Subcutaneous adipose tissue (tissue), 4 donors: ENCODE data around the gene NKAIN4. TPM values are rescaled to one million over a fixed set of nuclear protein-coding genes. Genes with fewer than 3 reads are reported as not detected.

Experiments
- CTCF ChIP-seq: fragments of 450-650 bp; IDR thresholded peaks from one replicate; pipeline ENCODE4 v1.5.1; 2016; ENCODE audit warnings: low read depth, mild to moderate bottlenecking, control low read depth, antibody characterized with exemption, moderate library complexity
- total RNA-seq, 4 donors: library from RNA; depleted of rRNA; stranded (reverse); fragments of >200 nt; gene quantifications; one replicate each; pipeline ENCODE4 v1.1.0, GENCODE V29; 2016

Gene NKAIN4
- total RNA-seq, 4 donors from 2014 or later, result not detected

- TF ChIP-seq CTCF, result no peak
Observed at GRCh38 chr20:63292292-63292701, 38.0 kb upstream of the NKAIN4 start.

GRCh38 chr20:63291811-63292210 lies 37.5 kb upstream of the NKAIN4 start:
- no peak for TF ChIP-seq CTCF

GRCh38 chr20:63290677-63291472 lies 36.6 kb upstream of the NKAIN4 start:
- no peak for TF ChIP-seq CTCF

GRCh38 chr20:63290136-63290676 lies 35.9 kb upstream of the NKAIN4 start:
- TF ChIP-seq CTCF, result no peak

GRCh38 chr20:63289311-63290135 lies 35.3 kb upstream of the NKAIN4 start:
- no peak for TF ChIP-seq CTCF

GRCh38 chr20:63288581-63289251 lies 34.5 kb upstream of the NKAIN4 start:
- no peak for TF ChIP-seq CTCF
